ENCODE results near the gene NEURL1B. TPM values are rescaled to one million over a fixed set of nuclear protein-coding genes. Genes with fewer than 3 reads are reported as not detected.
"Not testable (repeated sequence)": the region's sequence is repeated elsewhere in the genome, so short reads cannot be mapped to it uniquely, and the experiment has no call there.

Gene NEURL1B
- total RNA-seq, 1 experiment from 2014 or later: 2.2 TPM

DNA sequence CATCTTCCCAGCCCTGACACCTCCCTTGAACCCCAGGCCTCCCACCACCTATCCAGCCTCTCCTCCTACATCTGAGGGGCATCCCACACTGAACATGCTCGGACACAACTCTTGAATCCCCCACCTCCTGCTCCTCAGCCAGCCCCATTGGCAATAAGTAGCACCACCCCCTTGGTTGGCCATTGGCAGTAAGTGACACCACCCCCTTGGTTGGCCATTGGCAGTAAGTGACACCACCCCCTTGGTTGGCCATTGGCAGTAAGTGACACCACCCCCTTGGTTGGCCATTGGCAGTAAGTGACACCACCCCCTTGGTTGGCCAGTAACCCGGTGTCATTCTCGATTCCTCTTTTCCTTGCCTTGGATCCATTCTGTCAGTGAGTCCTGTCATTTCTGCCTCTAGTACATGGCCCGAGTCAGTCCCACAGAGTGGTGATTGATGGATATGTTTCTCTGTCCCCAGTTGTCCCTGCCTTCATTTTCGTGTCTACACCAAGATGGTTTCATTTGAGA, 37.4 kb downstream of the NEURL1B start:
- not testable (repeated sequence) for DNase-seq (ENCODE audit: low spot score)

- no peak for DNase-seq (ENCODE audit: low spot score)
Observed at GRCh38 chr5:172678902-172679301, 37.8 kb downstream of the NEURL1B start.

GRCh38 chr5:172679628-172680212, 38.7 kb downstream of the NEURL1B start:
- DNase-seq (ENCODE audit: low spot score): no peak

GRCh38 chr5:172680921-172681320, 39.9 kb downstream of the NEURL1B start:
- no peak for DNase-seq (ENCODE audit: low spot score)

- no peak for DNase-seq (ENCODE audit: low spot score)
Observed at GRCh38 chr5:172681421-172681820, 40.4 kb downstream of the NEURL1B start.

DNA sequence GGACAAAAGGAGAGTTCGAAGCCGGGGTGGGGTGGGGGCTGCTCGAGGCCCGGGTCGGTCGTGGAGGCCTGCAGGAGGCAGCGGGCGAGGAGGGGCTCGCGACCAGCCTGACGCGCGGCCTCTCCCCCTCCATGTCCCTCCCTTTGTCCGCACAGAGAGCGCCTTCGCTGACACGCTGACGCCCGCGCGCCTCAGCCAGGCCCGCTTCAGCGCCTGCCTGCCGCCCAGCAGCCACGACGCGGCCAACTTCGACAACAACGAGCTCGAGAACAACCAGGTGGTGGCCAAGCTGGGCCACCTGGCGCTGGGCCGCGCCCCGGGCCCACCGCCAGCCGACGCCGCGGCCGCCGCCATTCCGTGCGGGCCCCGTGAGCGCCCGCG, 42.2 kb downstream of the NEURL1B start:
- no peak for DNase-seq (ENCODE audit: low spot score)

DNA sequence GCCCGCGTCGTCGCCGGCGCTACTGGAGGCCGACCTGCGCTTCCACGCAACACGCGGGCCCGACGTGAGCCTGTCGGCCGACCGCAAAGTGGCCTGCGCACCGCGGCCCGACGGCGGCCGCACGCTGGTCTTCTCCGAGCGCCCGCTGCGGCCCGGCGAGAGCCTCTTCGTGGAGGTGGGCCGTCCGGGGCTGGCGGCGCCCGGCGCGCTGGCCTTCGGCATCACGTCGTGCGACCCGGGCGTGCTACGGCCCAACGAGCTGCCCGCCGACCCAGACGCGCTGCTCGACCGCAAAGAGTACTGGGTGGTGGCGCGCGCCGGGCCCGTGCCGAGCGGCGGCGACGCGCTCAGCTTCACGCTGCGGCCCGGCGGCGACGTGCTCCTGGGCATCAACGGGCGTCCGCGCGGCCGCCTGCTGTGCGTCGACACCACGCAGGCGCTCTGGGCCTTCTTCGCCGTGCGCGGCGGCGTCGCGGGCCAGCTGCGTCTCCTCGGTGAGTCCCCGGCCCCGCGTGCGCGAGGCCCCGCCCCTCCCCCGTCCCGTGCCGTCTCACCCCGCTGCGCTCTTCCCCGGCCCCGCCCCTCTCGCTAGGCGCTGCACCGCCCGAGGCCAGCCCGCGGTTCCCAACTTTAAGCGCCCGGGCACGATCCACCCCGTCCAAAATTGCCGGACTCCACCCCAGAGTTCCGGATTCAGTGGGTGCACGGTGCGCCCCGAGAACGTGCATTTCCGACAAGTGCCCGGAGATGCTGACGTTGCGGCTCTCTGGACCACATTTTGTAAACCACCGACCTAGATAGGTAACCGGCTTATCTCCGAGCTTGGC, 42.8 kb downstream of the NEURL1B start:
- DNase-seq (ENCODE audit: low spot score): no peak

DNA sequence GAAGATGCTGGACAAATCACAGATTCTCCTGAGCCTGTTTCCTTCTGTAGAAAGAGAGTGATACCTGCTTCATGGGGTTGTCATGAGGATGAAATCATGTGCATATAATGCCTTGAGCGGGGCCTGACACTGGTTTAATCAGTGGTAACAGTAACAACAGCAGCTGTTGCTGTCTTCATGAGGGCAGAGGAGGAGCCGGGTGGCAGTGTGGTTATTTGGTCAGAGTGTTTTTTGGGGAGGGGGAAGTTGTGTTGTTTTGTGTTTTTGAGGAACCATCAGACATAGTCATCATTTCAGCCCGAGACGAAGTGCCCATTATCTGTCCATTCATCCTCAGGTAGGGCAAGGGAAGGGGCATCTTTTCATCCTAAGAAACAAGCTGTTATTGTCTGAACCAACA, 44.0 kb downstream of the NEURL1B start:
- no peak for DNase-seq (ENCODE audit: low spot score)

DNA sequence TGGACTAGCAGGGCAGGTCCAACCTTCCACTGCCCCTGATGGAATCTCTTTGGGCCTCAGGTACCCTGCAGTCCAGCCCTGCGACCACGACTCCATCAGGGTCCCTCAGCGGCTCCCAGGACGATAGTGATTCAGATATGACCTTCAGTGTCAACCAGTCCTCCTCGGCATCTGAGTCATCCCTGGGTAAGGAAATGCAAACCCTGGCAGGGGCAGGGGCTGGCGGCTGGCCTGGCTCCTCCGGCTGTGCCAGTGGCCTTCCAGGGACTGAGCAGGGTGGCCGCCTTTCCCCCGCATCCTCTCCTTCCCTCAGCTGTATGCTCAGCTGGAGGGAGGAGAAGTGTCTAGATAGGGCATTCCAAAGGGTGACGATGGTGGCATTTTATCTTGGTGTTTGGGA, 45.0 kb downstream of the NEURL1B start:
- DNase-seq (ENCODE audit: low spot score): no peak

- no peak for DNase-seq (ENCODE audit: low spot score)
Observed at GRCh38 chr5:172686539-172687390, 45.7 kb downstream of the NEURL1B start.

GRCh38 chr5:172687940-172688339, 46.9 kb downstream of the NEURL1B start:
- DNase-seq (ENCODE audit: low spot score): no peak

DNA sequence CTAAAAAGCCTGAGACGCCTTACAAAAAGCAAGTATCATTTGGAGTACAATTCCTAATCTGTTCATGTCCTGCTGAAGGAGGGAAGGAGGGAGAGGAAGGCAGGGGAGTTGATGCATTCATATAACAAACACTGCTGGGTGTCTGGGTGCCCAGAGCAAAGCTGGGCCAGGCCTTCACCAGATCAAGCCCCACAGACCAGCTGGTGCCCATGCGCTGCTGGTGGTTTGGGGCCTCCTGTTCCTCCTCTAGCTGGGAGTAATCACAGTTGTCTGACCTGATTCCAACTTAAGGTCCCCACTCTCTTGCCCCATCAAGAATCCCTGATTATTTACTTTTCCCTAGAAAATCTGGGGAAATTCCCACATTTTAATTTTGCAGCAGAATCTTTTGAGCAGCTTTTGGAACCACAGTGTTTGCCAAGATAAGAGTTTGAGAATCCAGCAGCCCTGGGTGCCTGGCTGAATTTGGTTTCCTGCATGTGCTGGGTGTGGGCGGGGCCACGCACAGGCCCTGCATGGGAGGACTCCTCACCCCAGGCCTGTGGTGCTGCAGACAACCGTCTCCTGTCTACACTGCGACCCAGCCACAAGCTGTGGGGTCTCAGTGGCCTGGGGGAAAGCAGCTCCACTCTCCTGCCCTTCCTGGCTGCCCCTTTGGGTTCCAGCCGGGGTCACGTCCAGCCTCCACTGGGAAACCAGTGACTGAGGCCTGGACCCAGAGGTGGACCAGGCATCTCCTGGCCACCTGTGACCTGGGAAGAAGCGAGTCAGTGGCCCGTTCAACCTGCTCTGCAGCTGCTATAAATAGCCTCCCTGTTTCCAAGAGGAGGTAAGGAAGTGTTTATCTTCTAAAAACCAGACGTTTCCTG, 47.5 kb downstream of the NEURL1B start:
- no peak for DNase-seq (ENCODE audit: low spot score)

- no peak for DNase-seq (ENCODE audit: low spot score)
Observed at GRCh38 chr5:172689218-172689572, 48.1 kb downstream of the NEURL1B start.

DNA sequence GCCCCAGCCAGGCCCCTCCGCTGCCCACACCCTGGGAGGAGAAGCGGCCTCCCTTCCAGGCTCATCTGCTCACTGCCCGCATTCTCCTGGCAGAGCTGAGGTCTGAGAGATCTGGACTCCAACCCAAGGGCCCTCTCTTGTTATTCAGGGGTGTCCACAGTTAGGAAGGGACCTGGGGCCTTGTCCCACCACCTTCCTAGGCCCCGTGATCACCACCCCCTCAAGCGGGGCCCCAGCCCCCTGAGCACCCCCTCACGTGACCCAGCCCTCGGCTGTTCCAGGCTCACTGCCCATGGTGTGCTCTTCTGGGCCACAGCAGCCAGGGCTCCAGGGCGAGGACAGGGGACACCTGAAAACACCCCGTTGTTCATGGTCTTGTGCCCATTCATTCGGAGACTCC, 48.7 kb downstream of the NEURL1B start:
- no peak for DNase-seq (ENCODE audit: low spot score)

- DNase-seq (ENCODE audit: low spot score): no peak
Observed at GRCh38 chr5:172690258-172691075, 49.4 kb downstream of the NEURL1B start.

- no peak for DNase-seq (ENCODE audit: low spot score)
Observed at GRCh38 chr5:172691886-172692285, 50.8 kb downstream of the NEURL1B start.

DNA sequence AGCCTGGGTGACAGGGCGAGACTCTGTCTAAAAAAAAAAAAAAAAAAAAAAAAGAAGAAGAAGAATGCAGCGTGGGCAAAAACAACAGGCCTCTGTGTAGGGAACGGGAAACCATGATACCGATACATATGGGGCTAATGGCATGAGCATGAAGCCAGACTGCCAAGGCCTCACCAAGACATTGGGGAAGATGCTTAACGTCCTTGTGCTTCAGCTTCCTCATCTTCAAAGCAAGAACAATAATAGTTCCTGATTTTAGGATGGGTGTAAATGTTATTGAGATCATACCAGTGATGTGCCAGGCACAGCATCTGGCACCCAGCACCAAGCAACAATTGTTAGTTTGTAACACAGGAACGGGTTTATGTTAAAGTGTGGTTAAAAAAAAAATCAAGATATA, 51.4 kb downstream of the NEURL1B start:
- DNase-seq (ENCODE audit: low spot score): no peak

GRCh38 chr5:172692981-172693380, 51.9 kb downstream of the NEURL1B start:
- DNase-seq (ENCODE audit: low spot score): no peak

GRCh38 chr5:172694061-172694460, 53.0 kb downstream of the NEURL1B start:
- no peak for DNase-seq (ENCODE audit: low spot score)

GRCh38 chr5:172694541-172694940, 53.5 kb downstream of the NEURL1B start:
- no peak for DNase-seq (ENCODE audit: low spot score)
